ENCODE results near the gene PCK1. TPM values are rescaled to one million over a fixed set of nuclear protein-coding genes. Genes with fewer than 3 reads are reported as not detected.

PCK1 gene
- total and polyA plus RNA-seq, 2 of the 8 experiments (the other 6 are each of a cell fraction or from before 2014, with no cell fraction given): not detected

DNA sequence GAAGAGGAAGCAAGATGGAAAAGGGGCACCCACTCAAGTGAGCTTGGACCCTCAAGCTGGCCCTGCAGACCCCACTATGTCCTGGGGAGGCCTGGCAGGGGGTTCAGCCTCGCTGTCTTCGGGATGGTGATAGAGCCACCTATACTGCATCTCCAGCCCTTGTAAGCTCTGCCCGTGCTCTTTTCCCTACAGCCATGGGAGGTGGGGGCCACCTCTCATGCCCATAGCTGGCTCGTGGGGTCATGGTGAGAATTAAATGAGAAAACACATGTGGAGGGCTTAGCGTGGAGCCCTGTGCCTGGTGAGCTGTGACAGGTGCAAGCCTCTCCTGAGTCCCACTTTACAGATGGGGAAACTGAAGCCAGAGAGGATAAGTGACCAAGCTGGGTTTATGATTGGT is 27.7 kb downstream of the PCK1 start:
- Histone ChIP-seq H3K9ac (replicated peaks in 1 of 4; ENCODE audit: extremely low read depth in 1 of 4, low read depth in 3 of 4, low read length in 3 of 4) (no peak overlapping the region), H2BK20ac (ENCODE audit: low read length) (no peak overlapping the region), H3K36me3 (ENCODE audit: control insufficient read depth in 2 of 4, insufficient read depth in 4 of 4, low read length in 3 of 4) (no peaks in the 10 kb centered on the region), H2BK12ac (ENCODE audit: low read depth, low read length) (no peak overlapping the region), H3K79me1 (ENCODE audit: low read depth, low read length) (no peaks in the 10 kb centered on the region), H3K4me3 (ENCODE audit: extremely low read depth in 1 of 4, insufficient read depth in 2 of 4, low read depth in 3 of 4, low read length in 4 of 4) (no peak overlapping the region), H3K23ac (ENCODE audit: insufficient read length) (no peak overlapping the region), H2BK5ac (ENCODE audit: low read depth, low read length) (no peak overlapping the region), H4K20me1 (replicated peaks in 1 of 2; ENCODE audit: control insufficient read depth in 1 of 2, insufficient read depth in 2 of 2, low read length in 2 of 2) (no peaks in the 10 kb centered on the region), H3K18ac (ENCODE audit: extremely low read depth, low read length) (no peak overlapping the region), H2BK15ac (ENCODE audit: low read length) (no peak overlapping the region), H3K79me2 (ENCODE audit: control insufficient read depth in 1 of 2, insufficient read depth in 2 of 2, low read length in 2 of 2) (no peaks in the 10 kb centered on the region), H2BK120ac (replicated peaks; ENCODE audit: low read depth, low read length) (no peak overlapping the region), H3K27me3 (replicated peaks in 1 of 4; ENCODE audit: control insufficient read depth in 3 of 4, extremely low read depth in 1 of 4, insufficient read depth in 3 of 4, low read length in 3 of 4) (peaks cover 0 to under 1% (median 0%) of the 10 kb centered on the region in 4 experiments; a peak in 1 of 7 replicates), H3K23me2 (ENCODE audit: low read depth, low read length) (no peaks in the 10 kb centered on the region; the same call in 1 of the 2 replicates), H4K91ac (replicated peaks; ENCODE audit: insufficient read length, low read length) (no peak overlapping the region), H2AFZ (ENCODE audit: low read length) (no peak overlapping the region), H4K8ac (ENCODE audit: extremely low read depth, insufficient read depth, low read length) (no peak overlapping the region), H3K27ac (ENCODE audit: low read depth, low read length) (no peak overlapping the region), H3K4me2 (ENCODE audit: insufficient read depth in 1 of 2, low read depth in 2 of 2, low read length in 2 of 2) (no peak overlapping the region), H3K14ac (ENCODE audit: insufficient read length) (no peak overlapping the region), H4K5ac (ENCODE audit: insufficient read length, low read depth, low read length) (no peak overlapping the region), H3K4ac (replicated peaks; ENCODE audit: insufficient read length, low read depth, low read length) (no peak overlapping the region), H2AK5ac (ENCODE audit: low read depth, low read length) (no peak overlapping the region), H3K4me1 (replicated peaks in 1 of 4; ENCODE audit: control insufficient read depth in 3 of 4, insufficient read depth in 4 of 4, low read length in 3 of 4) (peaks cover 0 to 2% (median 0%) of the 10 kb centered on the region in 4 experiments; a peak in 1 of 7 replicates), H3K56ac (replicated peaks; ENCODE audit: insufficient read length, low read depth, low read length) (no peak overlapping the region), H3K9me3 (ENCODE audit: insufficient read depth in 2 of 2, low read depth in 1 of 2, low read length in 1 of 2) (no peaks in the 10 kb centered on the region)
- FAIRE-seq (no peak), DNase-seq (ENCODE audit: low read depth in 1 of 2, low spot score in 2 of 2) (no peak)
- CTCF ChIA-PET (ENCODE audit: partially characterized antibody): interaction anchor here (0.6 to 2.8 kb wide), 5 partner anchors 15 to 75 kb away, joined by 3 to 10 read pairs (median 4); no protein-coding TSS in a partner anchor
- 82% methylated on average over 5 of the region's 5 CpGs; no CpG with 5 or more reads in 1 of the 2 experiments for WGBS, 2 experiments (ENCODE audit: extremely low coverage in 1 of 2, insufficient coverage in 1 of 2, insufficient read length in 1 of 2, insufficient replicate concordance in 2 of 2, low coverage in 1 of 2, low lambda C conversion rate in 2 of 2, missing lambda C conversion rate in 1 of 2)
- POLR2A ChIA-PET (ENCODE audit: partially characterized antibody): no interaction called here
- TF ChIP-seq SIRT6 (IDR thresholded peaks at IDR 0.05; ENCODE audit: low read length) (no peak), SP2 (IDR thresholded peaks at IDR 0.05; ENCODE audit: low read length) (no peak), TAF7 (optimal IDR thresholded peaks at IDR 0.05; ENCODE audit: borderline replicate concordance, low read depth, low read length) (no peak), KDM4A (IDR thresholded peaks at IDR 0.05; ENCODE audit: low read depth, low read length, severe bottlenecking) (no peak), EGR1 (IDR thresholded peaks at IDR 0.05; ENCODE audit: borderline replicate concordance, low read depth, low read length) (no peak), CHD1 (IDR thresholded peaks at IDR 0.05; ENCODE audit: low read depth, low read length) (no peak), GABPA (IDR thresholded peaks at IDR 0.05; ENCODE audit: borderline replicate concordance, insufficient read depth, low read length) (no peak), EZH2 (IDR thresholded peaks at IDR 0.05; ENCODE audit: low read depth, low read length, severe bottlenecking) (no peak), SIN3A (conservative IDR thresholded peaks at IDR 0.05 in 1 of 2, IDR thresholded peaks at IDR 0.05 in 1 of 2; ENCODE audit: low read depth in 1 of 2, low read length in 2 of 2) (no peak), CBX8 (IDR thresholded peaks at IDR 0.05; ENCODE audit: borderline replicate concordance, low read depth, low read length) (no peak), PHF8 (conservative IDR thresholded peaks at IDR 0.05; ENCODE audit: low read depth, low read length) (no peak), FOSL1 (IDR thresholded peaks at IDR 0.05; ENCODE audit: insufficient read depth, low read depth, low read length) (no peak), HDAC6 (IDR thresholded peaks at IDR 0.05; ENCODE audit: low read depth, low read length) (no peak), BRCA1 (IDR thresholded peaks at IDR 0.05; ENCODE audit: low read depth, low read length) (no peak), TEAD4 (IDR thresholded peaks at IDR 0.05; ENCODE audit: low read depth, low read length) (no peak)

All from H1 (cell line).